Loucy (cell line): ENCODE results near the gene PRRX1.

Source experiments
- CTCF ChIP-seq: fragments of 200-600 bp; sonication (generic); conservative IDR thresholded peaks from 2 replicates; pipeline ENCODE4 v1.5.1; 2014; ENCODE audit warnings: mild to moderate bottlenecking, antibody characterized with exemption, low read length
- EZH2phosphoT487 ChIP-seq: fragments of 200-600 bp; IDR thresholded peaks from 2 replicates; pipeline ENCODE4 v1.6.1; 2018; ENCODE audit warnings: antibody characterized with exemption, mild to moderate bottlenecking, moderate library complexity, borderline replicate concordance

GRCh38 chr1:170617591-170618330 lies 46.2 kb upstream of the PRRX1 start:
- TF ChIP-seq CTCF: no peak
- no peak for TF ChIP-seq EZH2phosphoT487
